Epithelial cell of esophagus (primary cell): ENCODE measurements around the gene TMEM52B.

Source experiments
- DNase-seq: peaks from one replicate; pipeline ENCODE4 v3.0.0; 2010; ENCODE audit warnings: low read depth
- H3K4me3 ChIP-seq: 2 replicates; pipeline ENCODE4 v1.5.1; 2011; ENCODE audit warnings: mild to moderate bottlenecking, low read length, control low read depth
- TF ChIP-seq, protein P1 (sequence below): IDR thresholded peaks from 2 replicates; pipeline ENCODE4 v1.5.1; 2011; ENCODE audit warnings: low read depth, mild to moderate bottlenecking, low read length, control low read depth, inconsistent platforms; ENCODE audit not compliant: insufficient read depth; ENCODE audit errors: missing control alignments

Gene TMEM52B

DNA sequence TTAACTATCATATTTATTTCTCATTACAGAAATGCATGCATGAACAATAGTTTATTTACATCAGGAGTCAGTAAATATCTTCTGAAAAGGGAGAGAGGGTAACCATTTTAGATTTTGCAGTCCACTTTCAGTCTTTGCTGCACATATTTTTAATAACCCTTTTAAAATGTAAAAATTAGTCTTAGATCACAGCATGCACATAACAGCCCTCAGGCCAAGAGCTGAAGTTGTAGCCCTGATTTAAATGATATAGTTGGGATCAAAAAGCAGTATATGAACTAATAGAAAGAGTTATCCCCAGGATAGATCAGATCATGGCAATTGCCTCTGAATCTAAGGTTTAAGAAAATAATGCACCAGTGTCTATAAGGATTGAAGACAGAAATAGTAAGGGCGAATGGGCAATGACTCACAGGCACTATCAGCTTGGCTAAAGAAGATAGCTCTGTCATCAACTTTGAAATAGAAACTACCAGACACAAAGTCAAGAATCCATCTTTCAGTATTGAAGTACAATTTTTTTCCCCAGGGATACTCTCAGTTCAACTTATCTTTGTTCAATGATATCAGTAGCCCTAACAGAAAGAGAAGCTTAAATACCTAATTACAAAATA, 35.7 kb upstream of the TMEM52B start:
- peak; percentile 24 for DNase-seq
- H3K4me3 ChIP-seq, result no peak overlapping the region
- TF ChIP-seq, protein P1, sequence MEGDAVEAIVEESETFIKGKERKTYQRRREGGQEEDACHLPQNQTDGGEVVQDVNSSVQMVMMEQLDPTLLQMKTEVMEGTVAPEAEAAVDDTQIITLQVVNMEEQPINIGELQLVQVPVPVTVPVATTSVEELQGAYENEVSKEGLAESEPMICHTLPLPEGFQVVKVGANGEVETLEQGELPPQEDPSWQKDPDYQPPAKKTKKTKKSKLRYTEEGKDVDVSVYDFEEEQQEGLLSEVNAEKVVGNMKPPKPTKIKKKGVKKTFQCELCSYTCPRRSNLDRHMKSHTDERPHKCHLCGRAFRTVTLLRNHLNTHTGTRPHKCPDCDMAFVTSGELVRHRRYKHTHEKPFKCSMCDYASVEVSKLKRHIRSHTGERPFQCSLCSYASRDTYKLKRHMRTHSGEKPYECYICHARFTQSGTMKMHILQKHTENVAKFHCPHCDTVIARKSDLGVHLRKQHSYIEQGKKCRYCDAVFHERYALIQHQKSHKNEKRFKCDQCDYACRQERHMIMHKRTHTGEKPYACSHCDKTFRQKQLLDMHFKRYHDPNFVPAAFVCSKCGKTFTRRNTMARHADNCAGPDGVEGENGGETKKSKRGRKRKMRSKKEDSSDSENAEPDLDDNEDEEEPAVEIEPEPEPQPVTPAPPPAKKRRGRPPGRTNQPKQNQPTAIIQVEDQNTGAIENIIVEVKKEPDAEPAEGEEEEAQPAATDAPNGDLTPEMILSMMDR, result no peak

DNA sequence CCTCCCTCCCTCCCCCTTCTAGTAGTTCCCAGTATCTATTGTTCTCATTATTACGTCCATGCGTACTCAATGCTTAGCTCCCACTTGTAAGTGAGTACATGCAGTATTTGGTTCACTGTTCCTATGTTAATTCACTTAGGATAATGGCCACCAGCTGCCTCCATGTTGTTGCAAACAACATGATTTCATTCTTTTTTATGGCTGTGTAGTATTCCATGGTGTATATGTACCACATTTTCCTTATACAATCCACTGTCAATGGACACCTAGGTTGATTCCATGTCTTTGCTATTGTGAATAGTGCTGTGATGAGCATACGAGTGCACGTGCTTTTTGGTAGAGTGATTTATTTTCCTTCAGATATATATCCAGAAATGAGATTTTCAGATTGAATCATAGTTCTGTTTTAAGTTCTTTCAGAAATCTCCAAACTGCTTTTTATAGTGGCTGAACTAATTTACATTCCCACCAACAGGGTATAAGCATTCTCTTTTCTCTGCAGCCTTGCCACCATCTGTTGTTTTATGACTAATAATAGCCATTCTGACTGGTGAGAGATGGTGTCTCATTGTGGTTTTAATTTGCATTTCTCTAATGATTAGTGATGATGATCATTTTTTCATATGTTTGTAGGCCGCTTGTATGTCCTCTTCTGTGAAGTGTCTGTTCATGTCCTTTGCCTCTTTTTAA, 31.0 kb upstream of the TMEM52B start:
- H3K4me3 ChIP-seq, result no peak overlapping the region
- no peak for DNase-seq
- TF ChIP-seq, protein P1, result no peak

- TF ChIP-seq, protein P1, result no peak
- H3K4me3 ChIP-seq, result no peak overlapping the region
- DNase-seq, result no peak
Observed at GRCh38 chr12:10151621-10152020, 27.2 kb upstream of the TMEM52B start.

GRCh38 chr12:10153271-10154144, 25.3 kb upstream of the TMEM52B start:
- TF ChIP-seq, protein P1, result peak; percentile 74
- DNase-seq, result peak; percentile 54
- H3K4me3 ChIP-seq, result peak overlapping the region; percentile 53

GRCh38 chr12:10154145-10154496, 24.7 kb upstream of the TMEM52B start:
- no peak overlapping the region for H3K4me3 ChIP-seq
- DNase-seq, result no peak

DNA sequence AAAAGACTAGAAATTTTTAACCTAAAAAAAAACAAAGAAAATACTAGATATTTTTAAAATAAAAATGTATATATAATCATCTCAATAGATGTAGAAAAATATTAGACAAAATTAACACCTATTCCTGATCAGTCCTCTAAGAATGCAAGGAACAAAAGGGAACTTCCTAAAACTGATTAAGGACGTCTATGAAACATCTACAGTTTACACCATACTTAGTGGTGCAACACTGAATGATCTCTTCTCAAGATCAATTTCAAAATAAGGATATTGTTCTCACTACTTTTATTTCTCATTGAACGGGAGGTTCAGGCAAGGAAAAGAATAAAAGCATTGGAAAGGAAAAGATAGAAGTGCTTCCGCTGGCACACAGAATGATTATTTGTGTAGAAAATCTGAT, 22.9 kb upstream of the TMEM52B start:
- no peak for DNase-seq
- no peak overlapping the region for H3K4me3 ChIP-seq
- TF ChIP-seq, protein P1, result no peak

More at GRCh38 chr12:10154145-10154496, 24.7 kb upstream of the TMEM52B start:
- TF ChIP-seq, protein P1, result no peak
